Stimulated activated CD8-positive, alpha-beta memory T cell treated with anti-CD3 and anti-CD28 coated beads, Interleukin-12 subunit alpha, Interleukin-12 subunit beta, amount 100 ng/mL, for 1 hour (primary cell): ENCODE data around the gene GLIPR2.

Experiments
- DNase-seq: peaks from one replicate; pipeline ENCODE4 v3.0.0-alpha.2; 2020; ENCODE audit warnings: low read depth

The GLIPR2 gene

DNA sequence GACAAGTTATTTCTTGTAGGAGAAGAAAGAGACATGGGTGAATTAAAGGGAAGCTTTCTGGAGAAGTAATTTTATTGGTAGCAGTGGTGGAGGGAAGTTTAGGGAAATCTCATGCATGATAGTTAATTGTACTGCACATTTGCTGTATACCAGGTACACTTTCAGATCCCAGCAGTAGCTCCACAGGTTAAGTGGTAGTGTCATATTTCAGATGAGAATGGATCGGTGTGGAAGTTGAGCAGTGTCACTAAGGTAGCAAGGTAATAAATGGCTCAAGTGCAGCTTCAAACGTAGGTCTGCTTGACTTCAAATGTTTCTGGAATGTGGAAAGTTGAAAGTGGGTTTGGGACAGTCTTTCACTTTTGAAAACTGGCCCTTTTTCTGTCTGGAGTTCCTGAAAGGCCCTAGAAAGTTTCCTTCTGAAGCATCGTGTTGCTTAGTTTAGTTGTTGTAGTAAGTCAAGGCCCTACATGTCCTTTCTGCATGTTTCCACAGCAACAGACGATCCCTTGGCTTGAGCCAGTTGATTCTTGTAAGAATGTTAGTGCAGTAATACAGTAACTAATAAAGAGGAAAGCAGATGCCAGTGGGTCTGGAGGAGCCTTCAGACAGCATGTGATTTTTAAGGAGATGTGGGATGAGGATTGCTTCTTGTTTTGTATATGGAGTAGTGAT, 57.9 kb downstream of the GLIPR2 start:
- DNase-seq = no peak

DNA sequence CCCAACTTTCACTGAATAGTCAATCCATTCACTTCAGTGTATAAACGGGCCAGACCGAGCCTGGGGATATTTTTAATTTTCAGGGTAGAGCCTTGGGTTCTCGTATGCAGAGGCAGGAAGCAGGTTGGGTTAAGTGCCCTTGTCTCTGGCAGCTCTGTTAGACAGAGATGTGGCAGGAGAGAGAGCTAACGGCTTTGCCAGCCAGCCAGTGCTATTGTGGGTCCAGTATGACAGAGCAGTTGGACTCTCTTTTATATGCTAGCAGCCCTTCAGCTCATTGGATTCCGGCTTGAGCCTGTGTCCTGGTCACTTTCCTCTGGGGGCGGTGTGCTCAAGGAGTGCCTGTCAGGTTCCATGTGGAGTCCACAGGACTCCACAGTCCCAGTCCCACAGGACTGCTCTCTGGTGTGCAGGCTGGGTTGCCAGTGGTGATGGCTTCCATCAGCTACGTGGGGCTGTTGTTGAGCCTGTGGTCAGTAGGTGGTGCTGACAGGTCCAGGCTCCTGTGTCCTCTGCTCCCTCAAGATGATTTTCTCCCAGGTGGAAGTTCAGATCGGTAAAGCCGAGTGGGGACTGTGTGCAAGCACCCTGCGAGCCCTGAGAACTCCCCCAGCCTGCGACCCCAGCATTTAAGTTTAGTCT, 68.5 kb downstream of the GLIPR2 start:
- no peak for DNase-seq

DNA sequence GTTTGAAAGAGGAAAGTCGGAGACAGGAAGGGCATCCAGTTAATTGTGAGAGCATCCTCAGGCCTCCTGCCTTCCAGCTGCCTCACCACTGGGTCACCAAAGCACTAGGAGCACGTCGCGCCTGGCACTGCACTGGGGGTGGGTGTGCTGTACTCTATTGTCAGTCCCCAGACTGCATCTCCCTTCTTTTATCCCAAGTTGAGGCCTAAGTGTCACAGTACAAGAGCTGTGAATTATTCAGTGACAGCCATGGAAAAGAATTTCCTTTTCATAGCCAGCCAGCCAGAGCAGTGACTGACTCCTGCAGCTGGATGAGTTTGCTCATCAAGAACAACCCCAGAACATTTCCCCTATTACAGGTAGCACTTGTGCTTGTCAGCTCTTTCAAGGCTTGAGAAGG, 70.5 kb downstream of the GLIPR2 start:
- no peak for DNase-seq

GRCh38 chr9:36207546-36208012, 71.0 kb downstream of the GLIPR2 start:
- no peak for DNase-seq

- DNase-seq = no peak
These were observed 72.2 kb downstream of the GLIPR2 start for GRCh38 chr9:36208521-36209253.

DNA sequence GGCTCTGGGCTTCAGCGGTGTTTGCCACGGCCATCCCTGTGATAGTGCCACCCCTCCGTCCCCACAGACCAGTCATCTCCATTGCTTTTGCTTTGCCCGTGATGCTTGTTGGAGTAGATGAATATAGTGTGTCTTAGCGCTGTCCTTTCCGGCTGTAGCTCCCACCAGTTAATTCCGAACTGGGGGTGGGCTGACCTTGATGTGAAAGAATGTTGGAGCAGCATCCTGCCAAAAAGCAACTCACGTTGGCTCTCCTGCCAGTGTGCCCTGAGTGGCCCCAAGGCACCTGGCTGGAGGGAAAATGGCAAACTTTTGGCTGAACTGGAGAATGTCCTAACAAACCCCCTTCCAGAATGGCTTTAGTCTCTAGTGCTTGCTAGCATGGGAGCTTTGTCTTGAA, 74.2 kb downstream of the GLIPR2 start:
- DNase-seq = no peak

DNA sequence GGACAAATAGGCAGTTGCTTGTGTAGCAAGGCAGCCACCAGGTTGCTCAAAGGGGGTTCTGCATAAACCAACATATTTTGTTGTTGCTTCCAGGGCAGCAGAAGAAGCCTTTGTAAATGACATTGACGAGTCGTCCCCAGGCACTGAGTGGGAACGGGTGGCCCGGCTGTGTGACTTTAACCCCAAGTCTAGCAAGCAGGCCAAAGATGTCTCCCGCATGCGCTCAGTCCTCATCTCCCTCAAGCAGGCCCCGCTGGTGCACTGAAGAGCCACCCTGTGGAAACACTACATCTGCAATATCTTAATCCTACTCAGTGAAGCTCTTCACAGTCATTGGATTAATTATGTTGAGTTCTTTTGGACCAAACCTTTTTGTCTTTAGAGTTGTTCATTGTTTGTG, 75.0 kb downstream of the GLIPR2 start:
- DNase-seq = no peak

GRCh38 chr9:36213387-36213786, 76.9 kb downstream of the GLIPR2 start:
- DNase-seq = no peak
